Lower lobe of right lung (tissue), 2 donors: Measurements from ENCODE around the gene C12orf75. TPM values are rescaled to one million over a fixed set of nuclear protein-coding genes. Genes with fewer than 3 reads are reported as not detected.

Experiments used
- ATAC-seq, 2 donors: fragments of 200-7000 bp; cut with Tn5 transposase; one replicate each; pipeline ENCODE4 v1.9.1; 2020 to 2022; ENCODE audit warnings: mild to moderate bottlenecking in 2 of 2, moderate library complexity in 2 of 2
- DNase-seq: peaks from one replicate; pipeline ENCODE4 v3.0.0-alpha.2; 2020
- H3K27ac ChIP-seq: fragments of 200-600 bp; one replicate; pipeline ENCODE4 v1.8.0; 2022
- H3K27me3 ChIP-seq: fragments of 200-600 bp; one replicate; pipeline ENCODE4 v1.8.0; 2022; ENCODE audit warnings: low read depth
- H3K36me3 ChIP-seq: fragments of 200-600 bp; one replicate; pipeline ENCODE4 v1.8.0; 2022; ENCODE audit warnings: mild to moderate bottlenecking
- H3K4me1 ChIP-seq: fragments of 200-600 bp; one replicate; pipeline ENCODE4 v1.8.0; 2022
- H3K4me3 ChIP-seq: fragments of 200-600 bp; one replicate; pipeline ENCODE4 v1.8.0; 2022; ENCODE audit warnings: mild to moderate bottlenecking
- H3K9me3 ChIP-seq: fragments of 200-600 bp; one replicate; pipeline ENCODE4 v1.8.0; 2022
- intact Hi-C: fragments of 100-400 bp; cut with DNase I; formaldehyde crosslinking; loops from one replicate; pipeline ENCODE4 v1.11.0; 2022
- total RNA-seq: library from RNA; stranded (reverse); fragmentation: NEBNext Ultra II Directional; extraction: Animal tissue kit (Norgen Biotek cat#: 25700); gene quantifications from one replicate; pipeline ENCODE4 v1.2.1, GENCODE V29; 2021
- TF ChIP-seq, protein P1 (sequence below): fragments of 200-600 bp; IDR thresholded peaks from one replicate; pipeline ENCODE4 v1.8.0; 2022; ENCODE audit warnings: antibody characterized with exemption, mild to moderate bottlenecking
- donor health status: DM: no; HTN: yes; CAD: no; lungs with severe emphysema.

C12orf75 gene
- total RNA-seq, 1 donor from 2014 or later = 14.2 TPM

- no peaks in the 10 kb centered on the region for H3K36me3 ChIP-seq
- H3K27ac ChIP-seq = no peak overlapping the region
- TF ChIP-seq, protein P1, sequence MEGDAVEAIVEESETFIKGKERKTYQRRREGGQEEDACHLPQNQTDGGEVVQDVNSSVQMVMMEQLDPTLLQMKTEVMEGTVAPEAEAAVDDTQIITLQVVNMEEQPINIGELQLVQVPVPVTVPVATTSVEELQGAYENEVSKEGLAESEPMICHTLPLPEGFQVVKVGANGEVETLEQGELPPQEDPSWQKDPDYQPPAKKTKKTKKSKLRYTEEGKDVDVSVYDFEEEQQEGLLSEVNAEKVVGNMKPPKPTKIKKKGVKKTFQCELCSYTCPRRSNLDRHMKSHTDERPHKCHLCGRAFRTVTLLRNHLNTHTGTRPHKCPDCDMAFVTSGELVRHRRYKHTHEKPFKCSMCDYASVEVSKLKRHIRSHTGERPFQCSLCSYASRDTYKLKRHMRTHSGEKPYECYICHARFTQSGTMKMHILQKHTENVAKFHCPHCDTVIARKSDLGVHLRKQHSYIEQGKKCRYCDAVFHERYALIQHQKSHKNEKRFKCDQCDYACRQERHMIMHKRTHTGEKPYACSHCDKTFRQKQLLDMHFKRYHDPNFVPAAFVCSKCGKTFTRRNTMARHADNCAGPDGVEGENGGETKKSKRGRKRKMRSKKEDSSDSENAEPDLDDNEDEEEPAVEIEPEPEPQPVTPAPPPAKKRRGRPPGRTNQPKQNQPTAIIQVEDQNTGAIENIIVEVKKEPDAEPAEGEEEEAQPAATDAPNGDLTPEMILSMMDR = no peak
- intact Hi-C loops = no loop called here
- H3K4me1 ChIP-seq = no peaks in the 10 kb centered on the region
- no peaks in the 10 kb centered on the region for H3K9me3 ChIP-seq
- H3K4me3 ChIP-seq = no peak overlapping the region
- DNase-seq (no peak), ATAC-seq (no peak)
- H3K27me3 ChIP-seq = no peaks in the 10 kb centered on the region
Measured at GRCh38 chr12:105363890-105364289, 33.4 kb downstream of the C12orf75 start.

DNA sequence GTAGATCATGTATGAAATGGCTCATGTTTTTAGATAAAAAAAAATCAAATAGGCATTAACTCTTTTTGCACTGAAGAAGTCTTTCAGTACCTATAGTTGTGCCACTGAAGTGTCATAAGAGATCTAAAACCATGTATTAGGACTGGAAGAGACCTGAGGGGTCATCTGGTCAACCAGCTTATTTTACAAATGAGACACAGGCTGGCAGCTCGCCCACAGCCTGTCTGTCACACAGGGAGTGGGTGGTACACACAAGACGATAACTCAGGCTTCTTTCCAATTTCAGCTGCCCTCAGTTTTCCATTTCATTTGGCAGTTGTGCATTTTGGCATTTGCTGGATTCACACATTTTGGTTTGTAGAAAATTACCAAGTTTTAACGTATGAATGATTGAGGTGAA, 34.7 kb downstream of the C12orf75 start:
- Histone ChIP-seq H3K27me3 (no peaks in the 10 kb centered on the region), H3K27ac (no peak overlapping the region), H3K4me3 (no peak overlapping the region), H3K4me1 (no peaks in the 10 kb centered on the region), H3K9me3 (no peaks in the 10 kb centered on the region), H3K36me3 (no peaks in the 10 kb centered on the region)
- intact Hi-C loops = no loop called here
- DNase-seq = no peak
- TF ChIP-seq, protein P1 = no peak
- no peak for ATAC-seq

DNA sequence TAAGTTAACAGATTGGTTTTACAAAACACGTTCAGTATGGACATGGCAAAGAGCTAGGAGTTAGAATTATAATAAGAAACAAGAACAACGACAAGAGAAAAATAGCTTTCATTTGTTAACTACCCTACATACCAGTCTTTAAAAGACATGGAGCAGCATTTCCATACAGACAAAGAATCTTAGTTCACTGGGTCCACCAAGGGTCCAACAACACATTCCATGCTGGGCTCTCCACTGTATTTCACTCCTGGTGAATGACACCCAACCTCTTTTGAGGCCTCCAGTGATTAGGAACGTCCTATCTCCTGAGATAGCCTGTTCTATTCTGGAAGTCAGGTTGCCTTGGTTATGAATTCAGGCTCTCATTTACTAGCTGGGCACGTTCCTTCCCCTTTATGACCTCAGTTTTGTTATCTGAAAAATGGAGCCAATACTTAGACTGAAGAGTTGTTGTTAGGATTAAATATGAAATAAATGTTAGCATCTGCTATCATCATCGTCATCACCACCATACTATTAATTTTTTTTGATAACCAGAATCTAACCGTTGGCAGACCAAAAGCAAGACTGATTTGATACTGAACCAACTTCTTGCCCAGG, 37.7 kb downstream of the C12orf75 start:
- DNase-seq = no peak
- TF ChIP-seq, protein P1 = no peak
- intact Hi-C loops = no loop called here
- Histone ChIP-seq H3K27me3 (no peaks in the 10 kb centered on the region), H3K4me1 (no peaks in the 10 kb centered on the region), H3K27ac (no peak overlapping the region), H3K36me3 (no peaks in the 10 kb centered on the region), H3K4me3 (no peak overlapping the region), H3K9me3 (no peaks in the 10 kb centered on the region)
- no peak for ATAC-seq

DNA sequence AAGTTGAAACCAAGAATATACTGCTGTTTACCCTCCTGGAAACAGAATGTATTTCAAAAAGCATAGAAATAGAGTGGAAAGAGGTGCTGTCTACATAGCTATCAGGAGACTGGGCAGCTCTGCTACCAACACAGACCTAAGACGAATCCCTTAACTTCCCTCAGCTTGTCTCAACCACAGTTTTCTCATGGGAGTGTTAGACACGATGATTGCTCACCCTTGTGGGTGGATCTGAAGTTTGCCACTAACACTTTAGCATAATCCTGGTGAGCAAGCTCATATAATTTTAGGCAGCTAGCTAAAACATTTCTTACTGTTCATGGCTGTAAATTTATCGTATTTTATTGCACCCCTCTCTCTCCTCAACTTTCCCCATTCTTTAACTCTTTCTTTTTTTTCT, 38.5 kb downstream of the C12orf75 start:
- ATAC-seq = no peak
- intact Hi-C loops = no loop called here

GRCh38 chr12:105374303-105374702, 43.8 kb downstream of the C12orf75 start:
- H3K9me3 ChIP-seq = no peaks in the 10 kb centered on the region
- no peaks in the 10 kb centered on the region for H3K27me3 ChIP-seq
- no peak for DNase-seq
- no peaks in the 10 kb centered on the region for H3K36me3 ChIP-seq
- TF ChIP-seq, protein P1 = no peak
- no peak overlapping the region for H3K27ac ChIP-seq
- intact Hi-C loops = no loop called here
- no peak for ATAC-seq
- no peaks in the 10 kb centered on the region for H3K4me1 ChIP-seq
- H3K4me3 ChIP-seq = no peak overlapping the region

More for the DNA sequence above, 38.5 kb downstream of the C12orf75 start:
- Histone ChIP-seq H3K9me3 (no peaks in the 10 kb centered on the region), H3K4me3 (no peak overlapping the region), H3K27ac (no peak overlapping the region), H3K27me3 (no peaks in the 10 kb centered on the region), H3K4me1 (no peaks in the 10 kb centered on the region), H3K36me3 (no peaks in the 10 kb centered on the region)
- TF ChIP-seq, protein P1 = no peak
- no peak for DNase-seq
